Endothelial cell of umbilical vein (primary cell): ENCODE measurements around the gene KLRC2.

Experiments
- CTCF ChIP-seq, 2 donors: IDR thresholded peaks; 1 replicate in 1 of 2; 2 replicates in 1 of 2; pipeline ENCODE4 v1.5.1; 2011; ENCODE audit warnings: low read length in 2 of 2, mild to moderate bottlenecking in 2 of 2, moderate library complexity in 2 of 2, control low read depth in 1 of 2, inconsistent platforms in 1 of 2, low read depth in 1 of 2; ENCODE audit not compliant: insufficient read depth in 1 of 2; ENCODE audit errors: extremely low read depth in 1 of 2
- EZH2 ChIP-seq: IDR thresholded peaks from 2 replicates; pipeline ENCODE4 v1.6.1; 2012; ENCODE audit warnings: borderline replicate concordance, low read depth, mild to moderate bottlenecking, moderate library complexity, low read length, inconsistent platforms; ENCODE audit not compliant: severe bottlenecking
- FOS ChIP-seq: IDR thresholded peaks from 2 replicates; pipeline ENCODE4 v1.6.1; 2011; ENCODE audit warnings: mild to moderate bottlenecking, low read length, moderate library complexity, borderline replicate concordance; ENCODE audit not compliant: insufficient read depth
- GATA2 ChIP-seq: IDR thresholded peaks from 2 replicates; pipeline ENCODE4 v1.7.0; 2011; ENCODE audit warnings: low read depth, mild to moderate bottlenecking, moderate library complexity, mixed read lengths, low read length; ENCODE audit not compliant: insufficient read length, insufficient read depth
- MAX ChIP-seq: IDR thresholded peaks from 2 replicates; pipeline ENCODE4 v1.6.1; 2011; ENCODE audit not compliant: insufficient read depth, insufficient read length
- MYC ChIP-seq: IDR thresholded peaks from one replicate; pipeline ENCODE4 v1.6.1; 2011; ENCODE audit warnings: mild to moderate bottlenecking, low read depth, low read length
- POLR2A ChIP-seq: IDR thresholded peaks from 2 replicates; pipeline ENCODE4 v1.6.1; 2012; ENCODE audit warnings: low read depth, mild to moderate bottlenecking, control low read depth, low read length
- POLR2AphosphoS5 ChIP-seq: IDR thresholded peaks from 2 replicates; pipeline ENCODE4 v1.6.1; 2012; ENCODE audit warnings: low read depth, mild to moderate bottlenecking, control low read depth, low read length, moderate library complexity; ENCODE audit not compliant: insufficient read depth

DNA sequence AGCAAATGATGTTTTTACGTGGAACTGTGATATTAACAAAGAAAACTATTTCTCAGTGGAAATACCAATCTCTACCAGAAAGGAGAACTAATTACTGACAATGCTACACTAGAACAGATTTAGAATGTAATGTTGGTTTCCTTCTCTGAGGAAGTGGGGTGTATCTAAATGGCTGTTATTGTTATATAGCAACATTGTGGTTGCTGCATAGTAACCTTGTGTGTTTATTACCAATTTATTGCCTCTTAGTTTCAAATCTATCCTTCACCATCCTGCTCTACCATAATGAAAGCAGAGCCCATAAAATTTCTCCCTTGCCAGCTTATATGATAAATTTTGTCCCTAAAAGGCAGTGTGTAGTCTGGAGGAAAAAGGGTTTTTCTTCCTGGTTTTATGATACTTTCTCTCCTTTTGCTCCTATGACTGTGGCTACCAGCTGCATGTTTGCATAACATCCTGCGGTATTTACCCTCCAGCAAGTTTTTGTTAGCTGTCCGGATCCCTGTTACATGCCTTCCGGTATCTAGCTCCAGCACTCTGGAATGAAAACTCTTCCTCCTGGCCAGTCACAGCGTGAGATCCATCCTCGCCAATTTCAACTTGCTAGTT is 40.3 kb downstream of the KLRC2 start:
- TF ChIP-seq CTCF (IDR thresholded peaks at IDR 0.05; ENCODE audit: extremely low read depth in 1 of 2, insufficient read depth in 1 of 2, low read depth in 1 of 2, low read length in 2 of 2) = no peak
- TF ChIP-seq POLR2A = no peak
- TF ChIP-seq POLR2AphosphoS5 = no peak
- no peak for TF ChIP-seq MYC
- TF ChIP-seq EZH2 = no peak
- no peak for TF ChIP-seq MAX
- TF ChIP-seq GATA2 = no peak
- no peak for TF ChIP-seq FOS
